ENCODE measurements around the gene FTCD. TPM values are rescaled to one million over a fixed set of nuclear protein-coding genes. Genes with fewer than 3 reads are reported as not detected.

The FTCD gene
- total RNA-seq, 4 donors from 2014 or later = 4.5 to 7.0 TPM; not detected in 2

GRCh38 chr21:46097336-46098293 is 57.8 kb downstream of the FTCD start, which contains the start of gene COL6A2:
Gene COL6A2 (plus strand): TSS chr21:46098112.
- peak; percentile 77 to 85 for DNase-seq
- no peaks in the 10 kb centered on the region for H3K27me3 ChIP-seq
- peak within 1 kb of the TSS; percentile 97 to 99 for H3K27ac ChIP-seq
- H3K4me1 ChIP-seq = peaks cover 3 to 11% of the 10 kb centered on the region in 2 donors
- no peaks in the 10 kb centered on the region for H3K36me3 ChIP-seq
- TF ChIP-seq POLR2A (IDR thresholded peaks at IDR 0.05) (peak; percentile 63 to 96), CTCF (IDR thresholded peaks at IDR 0.05) (peak; percentile 27 to 77 (median 52))
- intact Hi-C loops (cut with DNase I; ENCODE audit: low total_unique reads) = loop anchor here (2.0 kb wide), 1 partner anchor 127 kb away; no protein-coding TSS in a partner anchor
- H3K4me3 ChIP-seq = peak within 1 kb of the TSS; percentile 55 to 97
- peaks cover 0 to 7% of the 10 kb centered on the region in 2 donors for H3K9me3 ChIP-seq

- Histone ChIP-seq H3K27me3 (no peaks in the 10 kb centered on the region), H3K4me3 (peak overlapping the region; percentile 55 to 97), H3K27ac (peak overlapping the region; percentile 97 to 99), H3K36me3 (no peaks in the 10 kb centered on the region), H3K9me3 (no peaks in the 10 kb centered on the region), H3K4me1 (peaks cover 6 to 15% of the 10 kb centered on the region in 2 donors)
- TF ChIP-seq POLR2A (IDR thresholded peaks at IDR 0.05) (no peak), CTCF (IDR thresholded peaks at IDR 0.05) (no peak)
- peak; percentile 33 to 45 for DNase-seq
- intact Hi-C loops (cut with DNase I; ENCODE audit: low total_unique reads) = no loop called here
Measured at GRCh38 chr21:46096596-46097335, 58.6 kb downstream of the FTCD start.

- Histone ChIP-seq H3K4me3 (no peak overlapping the region), H3K36me3 (no peaks in the 10 kb centered on the region), H3K4me1 (peaks cover 6 to 18% of the 10 kb centered on the region in 2 donors), H3K27ac (peak overlapping the region; percentile 97 to 99), H3K9me3 (no peaks in the 10 kb centered on the region), H3K27me3 (no peaks in the 10 kb centered on the region)
- no peak for TF ChIP-seq CTCF (IDR thresholded peaks at IDR 0.05)
- no peak for TF ChIP-seq POLR2A (IDR thresholded peaks at IDR 0.05)
- DNase-seq = no peak
- intact Hi-C loops (cut with DNase I; ENCODE audit: low total_unique reads) = no loop called here
Measured at GRCh38 chr21:46095814-46096595, 59.4 kb downstream of the FTCD start.

GRCh38 chr21:46095083-46095719 is 60.2 kb downstream of the FTCD start:
- no peaks in the 10 kb centered on the region for H3K9me3 ChIP-seq
- no peaks in the 10 kb centered on the region for H3K27me3 ChIP-seq
- peak overlapping the region; percentile 50 to 99 for H3K27ac ChIP-seq
- TF ChIP-seq POLR2A (IDR thresholded peaks at IDR 0.05) (no peak), CTCF (IDR thresholded peaks at IDR 0.05) (no peak)
- peaks cover 6 to 18% of the 10 kb centered on the region in 2 donors for H3K4me1 ChIP-seq
- intact Hi-C loops (cut with DNase I; ENCODE audit: low total_unique reads) = no loop called here
- DNase-seq = peak in 1 of 2 donors; percentile 51
- no peak overlapping the region for H3K4me3 ChIP-seq
- no peaks in the 10 kb centered on the region for H3K36me3 ChIP-seq

All from uterus (tissue), 4 donors.